ENCODE data around the gene KCNK15.
"Not testable (repeated sequence)": the region's sequence is repeated elsewhere in the genome, so short reads cannot be mapped to it uniquely, and the experiment has no call there.

The KCNK15 gene

DNA sequence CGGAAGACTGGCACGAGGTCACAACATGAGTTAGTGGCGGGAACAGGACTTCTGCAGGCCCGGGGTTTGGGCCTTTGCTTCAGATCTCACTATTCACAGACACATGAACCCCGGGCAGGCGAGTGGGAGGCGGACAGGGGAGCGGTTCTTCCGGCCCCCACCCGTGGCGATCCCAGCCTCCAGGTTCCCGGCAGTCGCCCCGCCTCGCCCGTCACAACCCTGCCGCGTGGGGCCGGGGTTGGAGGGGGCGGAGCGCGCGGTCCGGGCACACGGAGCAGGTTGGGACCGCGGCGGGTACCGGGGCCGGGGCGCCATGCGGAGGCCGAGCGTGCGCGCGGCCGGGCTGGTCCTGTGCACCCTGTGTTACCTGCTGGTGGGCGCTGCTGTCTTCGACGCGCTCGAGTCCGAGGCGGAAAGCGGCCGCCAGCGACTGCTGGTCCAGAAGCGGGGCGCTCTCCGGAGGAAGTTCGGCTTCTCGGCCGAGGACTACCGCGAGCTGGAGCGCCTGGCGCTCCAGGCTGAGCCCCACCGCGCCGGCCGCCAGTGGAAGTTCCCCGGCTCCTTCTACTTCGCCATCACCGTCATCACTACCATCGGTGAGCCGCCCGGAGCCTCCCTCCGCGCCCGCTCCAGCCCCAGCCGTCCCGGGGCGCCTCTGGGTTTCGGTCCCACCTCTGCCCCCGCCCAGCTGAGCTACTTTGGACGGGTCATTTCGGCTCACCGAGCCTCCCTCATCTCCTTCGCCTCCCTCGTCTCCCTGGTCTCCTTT, at the start of gene KCNK15:
KCNK15 (plus strand) TSS at position 268 of the 769 bp plus-strand sequence; CDS start at position 314, 46 bp downstream.
- peak; percentile 69 for DNase-seq (ENCODE audit: low spot score)

DNA sequence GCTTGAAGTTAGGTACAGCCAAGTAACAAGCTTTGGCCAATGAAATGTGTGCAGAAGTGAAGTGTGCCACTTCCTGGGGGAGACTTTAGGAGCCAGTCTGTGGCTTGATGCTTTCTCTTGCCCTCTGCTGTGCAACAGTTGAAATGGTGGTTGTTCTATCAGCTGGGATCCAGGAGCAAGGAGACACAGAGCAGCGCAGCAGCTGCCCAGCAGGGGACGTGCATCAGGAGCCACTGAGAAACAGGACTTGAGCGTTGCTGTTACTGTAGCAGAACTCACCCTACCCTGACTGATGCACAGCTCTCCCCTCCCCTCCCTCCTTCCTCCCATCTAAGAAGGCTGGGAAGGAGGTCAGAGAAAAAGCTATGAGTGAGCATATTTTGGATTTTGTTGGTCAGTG, 49.4 kb upstream of the KCNK15 start:
- DNase-seq (ENCODE audit: low spot score), result no peak

DNA sequence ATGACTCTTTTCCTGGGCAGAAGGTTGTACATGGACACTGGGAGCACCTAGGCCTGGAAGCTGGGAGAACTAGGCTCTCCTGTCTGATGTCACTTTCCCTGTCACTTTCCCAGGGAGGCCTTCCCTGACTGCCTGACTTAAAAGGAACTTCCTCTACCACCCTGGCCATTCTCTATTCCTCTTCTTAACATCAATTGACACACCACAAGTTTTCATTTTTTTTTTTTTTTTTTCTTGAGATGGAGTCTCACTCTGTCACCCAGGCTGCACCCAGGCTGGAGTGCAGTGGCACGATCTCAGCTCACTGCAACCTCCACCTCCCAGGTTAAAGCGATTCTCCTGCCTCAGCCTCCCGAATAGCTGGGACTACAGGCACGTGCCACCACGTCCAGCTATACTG, 48.6 kb upstream of the KCNK15 start:
- DNase-seq (ENCODE audit: low spot score), result not testable (repeated sequence)

DNA sequence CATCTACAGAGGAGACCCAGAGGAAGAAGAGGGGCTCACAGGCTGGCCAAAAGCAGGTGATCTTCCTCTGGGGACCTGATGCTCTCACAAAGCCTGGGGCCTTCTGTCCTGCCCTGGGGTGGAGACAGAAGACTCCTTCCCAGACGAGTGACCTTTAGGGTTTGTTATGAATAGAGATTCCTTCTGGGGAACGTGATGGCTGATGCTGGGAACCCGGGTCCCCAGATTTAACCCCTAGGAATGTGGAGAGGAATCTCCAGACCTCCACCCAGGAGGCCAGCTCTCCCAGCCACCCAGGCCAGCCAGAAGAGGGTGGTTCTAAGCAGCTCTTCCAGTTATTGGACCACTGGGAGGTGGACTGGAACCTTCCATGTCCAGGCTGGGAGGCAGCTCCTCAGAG, 47.3 kb upstream of the KCNK15 start:
- no peak for DNase-seq (ENCODE audit: low spot score)

DNA sequence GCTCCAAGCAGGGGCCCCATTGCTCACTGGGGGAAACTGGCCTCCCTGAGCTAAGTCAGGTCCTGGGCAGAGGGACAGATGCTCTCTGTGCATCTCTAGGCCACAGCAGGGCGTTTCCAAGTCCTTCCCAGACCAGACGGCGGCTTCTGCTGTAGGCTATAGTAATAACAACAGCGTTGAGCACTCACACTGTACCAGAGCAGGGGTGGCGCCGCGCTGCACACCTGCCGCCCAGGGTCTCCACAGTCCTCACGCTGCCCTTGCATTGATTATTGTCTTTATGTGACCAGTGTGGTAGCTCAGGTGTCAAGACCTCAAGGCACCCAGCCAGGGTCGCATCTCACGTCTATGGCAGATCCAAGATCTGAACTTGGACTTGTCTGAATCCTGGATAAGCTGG, 45.4 kb upstream of the KCNK15 start:
- DNase-seq (ENCODE audit: low spot score), result no peak

DNA sequence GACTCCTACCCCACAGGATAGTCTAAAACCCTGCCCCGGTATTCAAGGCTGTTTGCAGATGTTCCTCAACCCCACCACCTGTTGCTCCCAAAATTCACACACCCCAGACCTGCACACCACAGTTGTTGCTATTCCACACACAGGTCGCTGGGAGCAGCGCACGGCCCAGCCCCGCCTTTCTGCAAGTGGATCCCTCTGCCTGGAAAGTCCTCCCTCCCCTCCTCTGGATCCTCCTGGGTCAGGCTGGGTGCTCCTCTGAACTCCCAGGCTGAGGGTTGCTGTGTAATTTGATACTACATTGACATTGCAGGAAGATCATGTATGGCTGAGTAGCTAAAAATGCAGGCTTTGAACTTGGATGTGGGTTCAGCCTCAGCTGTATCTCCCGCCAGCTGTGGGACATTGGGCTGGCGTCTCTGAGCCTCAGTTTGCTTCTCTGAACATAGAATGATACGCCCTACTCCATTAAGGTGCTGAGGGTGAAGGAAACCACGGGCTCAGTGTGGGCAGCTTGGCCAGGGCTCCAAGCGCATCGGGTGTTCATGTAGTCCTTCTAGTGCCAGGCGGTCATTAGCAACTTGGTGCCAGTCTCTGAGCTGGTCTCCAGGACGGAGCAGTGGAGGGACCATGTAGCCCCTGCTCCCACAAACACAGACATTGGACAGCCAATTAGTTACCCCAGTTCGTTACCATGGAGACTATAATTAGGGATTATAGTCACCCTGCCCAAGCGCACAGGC, 44.4 kb upstream of the KCNK15 start:
- peak; percentile 37 for DNase-seq (ENCODE audit: low spot score)

DNA sequence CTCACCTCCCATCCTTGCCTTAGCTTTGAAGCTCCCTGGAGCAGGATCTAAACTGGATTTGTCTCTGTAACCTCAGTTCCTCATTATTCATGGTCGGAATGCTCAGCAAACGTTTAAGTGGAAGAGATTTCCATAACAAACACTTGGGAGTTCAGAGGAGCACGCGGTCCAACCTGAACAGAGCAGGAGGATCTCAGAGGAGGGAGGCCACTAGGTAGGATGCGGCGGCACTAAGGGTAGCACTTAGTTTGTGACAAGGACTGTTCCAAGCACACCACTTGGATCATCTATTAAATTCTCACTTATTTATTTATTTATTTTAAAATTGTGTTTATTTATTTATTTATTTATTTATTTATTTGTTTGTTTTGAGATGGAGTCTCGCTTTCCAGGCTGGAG, 43.8 kb upstream of the KCNK15 start:
- no peak for DNase-seq (ENCODE audit: low spot score)

DNA sequence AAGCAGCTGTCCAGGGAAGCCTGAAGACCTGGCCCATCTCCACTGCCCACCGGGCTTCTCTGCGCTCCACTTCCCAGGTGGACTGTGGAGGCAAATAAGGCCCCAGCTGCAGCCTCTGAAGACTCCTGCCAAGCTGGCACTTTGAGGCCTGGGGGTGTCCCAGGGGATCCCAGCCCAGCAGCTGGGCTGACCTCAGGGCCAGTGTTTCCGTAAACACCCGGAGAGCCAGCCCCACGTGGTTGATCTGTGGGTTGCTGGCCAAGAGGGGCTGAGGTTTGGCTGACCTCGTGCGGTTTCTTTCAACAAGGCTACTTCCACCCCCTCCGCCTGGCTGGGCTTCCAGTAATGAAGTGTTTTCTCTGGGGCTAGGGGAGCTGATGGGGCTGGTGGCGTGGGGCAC, 42.9 kb upstream of the KCNK15 start:
- DNase-seq (ENCODE audit: low spot score), result peak; percentile 92

DNA sequence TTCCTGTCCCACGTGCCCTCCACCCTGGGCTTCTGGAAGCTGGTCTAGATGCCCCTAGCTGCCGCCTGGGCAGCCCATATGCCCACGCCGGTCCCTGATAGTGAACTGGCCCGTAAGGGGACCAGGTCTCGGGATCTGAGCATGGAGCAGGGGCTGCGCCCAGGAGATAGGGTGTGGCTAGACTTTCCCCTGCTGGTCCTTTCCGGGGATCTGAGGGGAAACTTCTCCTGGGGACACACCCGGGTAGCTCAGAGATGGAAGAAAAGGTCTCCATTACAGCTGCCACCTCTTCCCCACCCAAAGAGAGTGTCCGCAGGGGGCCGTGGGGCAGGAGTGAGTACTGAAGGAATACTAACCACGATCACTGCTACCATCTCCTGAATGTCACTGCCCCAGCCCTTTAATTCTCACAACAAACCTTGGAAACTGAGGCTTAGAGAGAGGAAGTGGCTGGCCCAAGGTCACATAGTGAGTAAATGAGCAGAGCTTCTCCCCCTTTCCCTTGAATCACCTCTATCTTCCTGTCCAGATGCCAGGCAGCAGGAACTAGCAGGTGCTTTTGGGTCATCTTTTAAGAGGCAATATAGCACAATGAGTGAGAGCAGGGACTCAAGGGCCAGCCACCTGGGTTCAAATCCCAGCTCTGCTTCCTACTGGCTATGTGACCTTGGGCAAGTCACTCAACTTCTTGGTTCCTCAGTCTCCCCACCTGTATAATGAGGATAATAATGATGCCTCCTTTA, 42.3 kb upstream of the KCNK15 start:
- peak; percentile 31 for DNase-seq (ENCODE audit: low spot score)

DNA sequence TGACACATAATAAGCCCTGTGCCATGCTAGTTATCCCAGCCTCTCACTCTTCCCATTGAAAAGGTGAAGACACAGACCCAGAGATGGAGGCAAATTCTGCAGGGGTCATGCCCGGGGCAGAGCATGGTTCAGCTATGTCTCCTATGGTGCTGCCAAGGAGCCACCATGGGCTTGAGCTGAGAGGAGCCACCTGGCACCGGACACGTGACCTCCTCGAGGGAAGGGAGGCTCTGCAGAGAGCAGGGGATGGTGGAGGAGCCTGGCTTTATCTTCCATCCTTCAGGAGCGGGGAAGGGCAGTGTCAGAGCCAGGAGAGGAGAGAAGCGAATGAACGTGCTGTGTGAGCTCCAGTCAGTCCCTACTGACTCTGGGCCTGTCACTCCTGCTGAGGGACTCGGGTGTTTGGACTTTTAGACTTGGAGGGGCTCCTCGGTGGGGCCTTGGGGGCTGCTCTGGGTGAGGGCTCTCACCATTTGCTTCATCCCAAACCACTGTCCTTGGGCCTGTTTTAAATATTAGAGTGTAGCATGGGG, 41.6 kb upstream of the KCNK15 start:
- no peak for DNase-seq (ENCODE audit: low spot score)

DNA sequence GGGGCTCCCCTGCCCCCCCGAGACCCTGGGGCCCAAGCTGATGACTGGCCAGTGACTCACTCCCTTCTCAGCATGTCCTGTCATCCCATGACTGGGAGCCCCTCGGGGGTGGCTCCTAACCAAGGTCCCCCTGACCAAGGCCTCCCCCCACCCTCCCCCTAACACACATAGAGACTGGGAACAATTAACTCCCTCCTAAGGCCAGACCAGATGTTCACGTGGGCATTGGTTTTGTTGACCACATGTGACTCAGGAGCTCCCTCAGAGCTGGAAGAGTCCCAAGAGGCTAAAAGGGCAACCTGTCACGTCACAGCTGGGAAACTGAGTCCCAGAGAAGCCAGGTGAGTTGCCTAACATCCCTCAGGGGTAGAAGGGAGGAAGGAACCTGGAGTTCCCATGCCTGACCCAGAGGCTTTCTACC, 41.1 kb upstream of the KCNK15 start:
- DNase-seq (ENCODE audit: low spot score), result peak; percentile 62

DNA sequence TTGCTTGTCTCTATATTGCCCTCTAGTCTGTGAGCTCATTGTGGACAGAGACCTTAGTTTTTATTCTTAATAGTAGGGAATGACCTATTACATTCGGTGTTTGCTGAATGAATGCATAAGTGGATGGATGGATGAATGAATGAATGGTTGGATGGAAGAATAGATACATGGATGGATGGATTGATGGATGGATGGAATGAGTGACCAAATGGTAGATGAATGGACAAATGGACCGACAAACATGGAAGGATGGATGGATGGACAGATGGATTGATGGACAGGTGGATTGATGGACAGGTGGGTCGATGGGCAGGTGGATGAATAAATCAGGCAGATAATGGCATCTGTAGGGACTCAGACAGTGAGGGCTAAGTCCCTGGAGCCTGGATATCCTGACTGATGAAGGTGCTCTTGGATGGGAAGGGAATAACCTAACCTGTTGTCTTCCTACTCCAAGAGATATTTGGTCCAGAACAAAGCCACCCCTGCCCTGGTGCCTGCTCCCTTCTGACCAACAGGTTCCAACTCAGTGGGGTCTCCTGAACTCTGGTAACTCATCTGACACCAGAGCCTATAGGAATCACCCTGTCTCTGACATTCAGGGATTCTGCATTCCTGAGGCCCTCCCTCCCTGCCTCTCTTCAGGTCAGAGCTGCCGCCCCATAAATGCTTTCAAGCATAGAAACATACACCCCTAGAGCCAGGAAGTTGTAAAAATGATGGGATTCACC, 40.1 kb upstream of the KCNK15 start:
- no peak for DNase-seq (ENCODE audit: low spot score)

DNA sequence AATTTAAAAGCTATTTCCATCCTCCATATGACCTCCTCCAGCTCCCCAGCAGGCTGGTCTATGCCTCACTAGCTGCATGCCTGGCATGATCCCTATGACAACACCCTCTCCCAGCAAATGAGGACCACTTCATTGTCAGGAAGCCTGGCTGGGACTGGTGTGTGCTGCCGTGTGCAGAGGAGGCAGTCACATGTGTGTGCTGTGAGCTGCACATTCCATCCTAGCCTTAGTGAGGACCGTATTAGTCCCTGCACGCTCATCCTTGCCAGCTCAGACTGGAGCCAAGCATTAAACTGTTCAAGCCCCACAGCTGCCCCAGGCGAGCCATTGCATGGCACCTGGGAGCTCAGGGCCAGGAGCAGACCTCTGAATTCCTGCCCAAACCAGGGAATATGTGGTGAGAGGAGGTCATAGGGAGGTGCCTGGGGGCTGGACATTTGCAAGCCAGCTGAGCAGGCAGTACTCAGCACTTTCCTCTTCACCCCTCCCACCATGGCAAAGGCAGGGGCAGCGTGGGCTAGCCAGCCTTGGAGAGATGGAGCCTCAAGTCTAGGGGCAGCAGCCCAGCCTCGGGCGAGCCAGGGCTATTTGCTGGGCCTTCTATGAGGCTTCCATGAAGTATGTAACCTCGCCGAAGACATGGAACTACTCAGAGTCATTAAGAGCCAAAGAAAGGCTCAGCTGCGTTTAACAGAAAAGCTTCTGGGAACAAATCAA, 39.2 kb upstream of the KCNK15 start:
- DNase-seq (ENCODE audit: low spot score), result peak; percentile 76

DNA sequence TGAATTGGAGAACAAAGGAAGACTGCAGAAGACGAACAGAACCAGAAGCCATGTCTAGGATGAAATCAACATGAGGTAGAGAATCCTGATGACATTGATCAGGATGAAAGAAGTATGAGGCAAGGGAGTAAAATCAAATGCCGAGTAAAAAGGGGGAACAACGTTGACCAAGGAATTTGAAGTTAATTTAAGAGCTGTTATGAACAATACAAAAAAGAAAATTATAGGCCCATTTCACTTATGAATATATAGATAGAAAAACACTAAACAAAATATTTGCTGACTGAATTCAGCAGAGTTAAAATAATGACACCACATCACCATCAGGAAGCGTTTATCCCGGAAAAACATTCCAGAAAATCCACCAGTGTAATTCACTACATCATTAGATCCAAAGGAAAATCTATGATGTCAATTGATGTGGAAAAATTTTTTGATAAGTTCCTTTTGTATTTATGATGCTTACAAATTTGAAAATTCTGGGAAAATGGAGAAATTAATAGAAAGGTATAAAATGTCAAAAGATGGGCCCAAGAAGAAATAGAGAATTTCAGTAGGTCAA, 38.6 kb upstream of the KCNK15 start:
- no peak for DNase-seq (ENCODE audit: low spot score)

DNA sequence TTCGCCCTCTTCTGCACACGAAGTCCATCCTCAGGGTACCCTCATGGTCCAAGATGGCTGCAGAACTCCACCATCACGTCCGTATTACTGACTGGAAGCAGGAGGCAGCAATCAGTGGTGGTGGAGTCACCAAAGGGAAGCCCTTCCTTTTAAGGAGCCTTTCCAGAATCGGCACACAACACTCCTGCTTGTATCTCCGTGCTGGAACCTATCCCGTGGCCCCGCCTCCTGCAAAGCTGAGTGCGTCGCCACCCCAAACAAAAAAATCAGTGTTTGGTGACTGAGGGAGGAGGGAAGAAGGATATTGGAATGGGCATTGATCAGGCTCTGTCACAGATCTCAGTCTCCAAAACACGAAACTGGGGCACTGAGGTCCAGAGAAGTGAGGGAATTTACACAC, 36.3 kb upstream of the KCNK15 start:
- no peak for DNase-seq (ENCODE audit: low spot score)

DNA sequence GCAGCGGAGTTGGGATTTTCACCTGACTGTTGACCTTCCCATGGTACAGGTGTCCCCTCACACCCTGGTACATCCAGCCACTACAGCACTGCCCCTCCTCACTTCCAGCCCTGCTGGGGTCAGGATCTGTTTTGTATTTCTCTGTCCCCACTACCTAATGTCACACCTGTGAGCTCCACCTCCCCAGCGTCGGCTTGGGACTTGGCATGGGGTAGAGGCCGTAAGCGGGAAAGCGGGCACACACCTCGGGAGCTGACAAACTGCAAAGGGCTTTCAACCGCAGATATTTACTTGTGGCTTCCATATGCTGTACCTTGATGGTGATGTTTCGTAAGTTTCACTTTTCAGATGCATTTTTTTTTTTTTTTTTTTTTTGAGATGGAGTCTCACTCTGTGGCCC, 35.9 kb upstream of the KCNK15 start:
- DNase-seq (ENCODE audit: low spot score), result no peak

DNA sequence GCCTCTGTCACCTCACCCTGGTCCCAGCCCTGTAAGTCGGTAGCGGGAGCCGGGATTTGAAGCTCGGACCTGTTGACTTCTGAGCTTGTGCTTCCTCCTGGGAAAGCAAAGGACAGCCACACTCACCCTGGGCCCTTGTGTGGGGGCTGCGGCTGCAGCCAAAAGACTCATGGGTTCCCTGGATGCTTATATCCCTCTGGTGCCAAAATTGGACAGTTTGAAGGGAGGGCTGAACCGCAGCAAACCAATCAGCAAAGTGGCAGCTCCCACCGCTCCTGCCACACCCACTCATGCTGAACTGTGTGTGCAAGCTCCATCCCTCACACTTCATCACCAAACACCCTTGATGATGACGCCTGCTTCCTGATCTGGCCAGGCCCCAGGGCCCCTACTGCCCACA, 34.4 kb upstream of the KCNK15 start:
- DNase-seq (ENCODE audit: low spot score), result no peak

DNA sequence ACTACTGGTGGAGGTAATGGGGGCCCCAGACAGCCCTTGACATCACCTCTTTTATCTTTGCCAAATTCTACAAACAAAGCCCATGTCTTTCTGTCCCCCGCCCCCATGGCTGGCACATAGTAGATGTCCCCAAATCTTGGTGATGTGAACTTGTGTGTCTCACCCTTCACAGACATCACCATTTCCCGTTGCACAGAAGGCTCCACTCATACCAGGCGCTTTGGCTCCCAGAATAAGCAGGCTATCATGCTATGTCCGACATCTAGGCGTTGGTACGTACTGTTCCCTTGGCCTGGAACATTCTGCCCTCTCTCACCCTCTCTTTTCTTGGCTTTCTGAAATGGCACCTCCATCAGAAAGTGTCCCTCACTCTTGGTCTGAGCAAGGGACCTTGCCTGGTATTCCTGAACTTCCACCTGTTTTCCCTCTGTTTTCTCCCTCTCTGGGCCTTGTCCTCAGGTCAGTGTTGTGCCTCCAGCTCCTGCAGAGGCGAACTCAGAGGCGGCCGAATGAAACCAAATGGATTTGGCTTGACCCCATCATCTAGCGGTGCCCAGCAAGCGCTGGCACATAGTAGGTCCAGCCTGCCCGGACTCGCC, 31.5 kb upstream of the KCNK15 start:
- DNase-seq (ENCODE audit: low spot score), result no peak

DNA sequence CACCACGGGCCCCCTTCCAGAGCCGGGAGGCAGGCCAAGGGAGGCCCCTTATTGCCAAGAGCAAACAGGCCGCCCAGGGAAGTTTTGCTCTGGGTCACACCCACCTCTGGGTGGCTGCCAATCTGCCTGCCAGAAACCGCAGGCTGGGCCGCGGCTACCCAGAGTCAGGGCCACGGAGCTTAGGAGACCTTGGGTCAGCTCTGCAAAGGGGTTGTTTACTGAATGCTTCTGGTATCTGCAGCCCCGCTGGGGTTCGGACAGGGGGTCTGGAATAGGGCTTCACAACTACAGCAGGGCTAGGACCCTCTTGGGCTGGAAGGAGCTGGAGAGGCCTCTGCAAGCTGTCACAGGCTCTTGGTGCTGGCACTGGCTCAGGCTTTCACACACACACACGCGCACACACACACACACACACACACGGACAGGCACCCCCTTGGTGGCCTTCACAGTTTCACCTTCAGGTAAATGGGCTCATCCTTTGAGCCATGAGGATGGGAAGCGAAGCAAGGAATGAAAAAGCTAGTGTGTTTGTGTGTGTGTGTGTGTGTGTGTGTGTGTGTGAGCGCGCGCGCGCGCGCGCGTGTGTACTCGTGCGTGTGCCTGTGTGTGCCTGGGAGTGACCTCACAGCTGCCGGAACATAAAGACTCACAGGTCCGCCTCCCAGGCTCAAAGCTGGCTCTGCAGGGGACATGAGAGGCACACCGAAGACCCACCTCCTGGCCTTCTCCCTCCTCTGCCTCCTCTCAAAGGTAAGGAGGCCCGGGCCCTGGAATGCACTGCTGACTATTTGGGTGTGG, 30.8 kb upstream of the KCNK15 start, which contains the start of gene CCN5:
CCN5 (plus strand) TSS at position 669 of the 798 bp plus-strand sequence; CDS start at position 691, 22 bp downstream.
- peak; percentile 90 for DNase-seq (ENCODE audit: low spot score)
